SK-N-SH (cell line): Measurements from ENCODE around the gene UBE3D. TPM values are rescaled to one million over a fixed set of nuclear protein-coding genes. Genes with fewer than 3 reads are reported as not detected.
A peak's percentile ranks its signal among the peaks of the same experiment; 100 is the strongest.

ENCODE experiments used
- CTCF ChIA-PET: fragments of 300-600, 350-600 bp; formaldehyde crosslinking; extraction: SDS; loops from one replicate; lab custom pipeline; 2021; lab: Yijun Ruan, JAX
- POLR2A ChIA-PET: fragments of 350-600 bp; sonication (Branson Sonifier 250); formaldehyde crosslinking; extraction: SDS; loops from one replicate; lab custom pipeline; 2020; ENCODE audit warnings: antibody characterized with exemption, inconsistent platforms; lab: Yijun Ruan, JAX
- DNase-seq: peaks from one replicate; pipeline ENCODE4 v3.0.0; 2012
- H2AFZ ChIP-seq: fragments of 200-600 bp; sonication (generic); 2 replicates; pipeline ENCODE4 v1.8.1; 2016; ENCODE audit warnings: antibody characterized with exemption, mild to moderate bottlenecking, low read depth
- H3F3A ChIP-seq: fragments of 200-600 bp; sonication (generic); replicated peaks from 2 replicates; pipeline ENCODE3; 2016; ENCODE audit warnings: antibody characterized with exemption, mild to moderate bottlenecking; ENCODE audit not compliant: insufficient read depth
- H3K27ac ChIP-seq, 2 experiments: fragments of 200-500 bp in 1 of 2; fragments of 200-600 bp in 1 of 2; sonication (Bioruptor generic) in 1 of 2; sonication (generic), shearing (Covaris generic) in 1 of 2; 2 replicates each; pipeline versions ENCODE4 v1.5.1 to v1.6.1; 2014 to 2016; ENCODE audit warnings: low read depth in 2 of 2, inconsistent platforms in 1 of 2, low read length in 1 of 2, mild to moderate bottlenecking in 1 of 2, mixed read lengths in 1 of 2
- H3K27me3 ChIP-seq: fragments of 200-600 bp; sonication (generic), shearing (Covaris generic); 2 replicates; pipeline ENCODE4 v1.6.1; 2016; ENCODE audit warnings: mixed run types; ENCODE audit not compliant: insufficient read depth
- H3K36me3 ChIP-seq, 2 experiments: fragments of 200-500 bp in 1 of 2; fragments of 200-600 bp in 1 of 2; sonication (Bioruptor generic) in 1 of 2; sonication (generic) in 1 of 2; replicated peaks in 1 of 2; 2 replicates each; pipeline versions ENCODE3 to v1.5.1; 2014 to 2016; ENCODE audit warnings: low read length in 1 of 2, mild to moderate bottlenecking in 1 of 2; ENCODE audit not compliant: insufficient read depth in 2 of 2, control insufficient read depth in 1 of 2
- H3K4me1 ChIP-seq, 2 experiments: fragments of 200-500 bp in 1 of 2; fragments of 200-600 bp in 1 of 2; sonication (Bioruptor generic) in 1 of 2; sonication (generic), shearing (Covaris generic) in 1 of 2; 2 replicates each; pipeline versions ENCODE4 v1.5.1 to v1.6.1; 2014 to 2016; ENCODE audit warnings: low read depth in 1 of 2, low read length in 1 of 2, mixed run types in 1 of 2; ENCODE audit not compliant: insufficient read depth in 2 of 2, control insufficient read depth in 1 of 2
- H3K4me2 ChIP-seq: fragments of 200-600 bp; sonication (generic), shearing (Covaris generic); 2 replicates; pipeline ENCODE4 v1.6.1; 2017; ENCODE audit warnings: mixed run types
- H3K4me3 ChIP-seq, 2 experiments: fragments of 200-500 bp in 1 of 2; fragments of 200-600 bp in 1 of 2; sonication (Bioruptor generic) in 1 of 2; sonication (generic), shearing (Covaris generic) in 1 of 2; 2 replicates each; pipeline versions ENCODE4 v1.5.1 to v1.8.1; 2014 to 2016; ENCODE audit warnings: low read depth in 2 of 2, inconsistent platforms in 1 of 2, low read length in 1 of 2, mild to moderate bottlenecking in 1 of 2, mixed read lengths in 1 of 2, moderate library complexity in 1 of 2
- H3K79me2 ChIP-seq: fragments of 200-600 bp; sonication (generic); 2 replicates; pipeline ENCODE4 v1.8.1; 2017; ENCODE audit warnings: mild to moderate bottlenecking; ENCODE audit not compliant: insufficient read depth
- H3K9ac ChIP-seq: fragments of 200-600 bp; sonication (generic); 2 replicates; pipeline ENCODE4 v1.6.1; 2017; ENCODE audit warnings: mixed run types
- H3K9me2 ChIP-seq: fragments of 200-600 bp; sonication (generic); 2 replicates; pipeline ENCODE4 v1.6.1; 2017; ENCODE audit warnings: mixed run types
- H3K9me3 ChIP-seq: fragments of 200-600 bp; sonication (generic); 2 replicates; pipeline ENCODE4 v1.6.1; 2017; ENCODE audit warnings: mixed run types, mild to moderate bottlenecking, moderate library complexity
- H4K20me1 ChIP-seq: fragments of 200-600 bp; sonication (generic); 2 replicates; pipeline ENCODE4 v1.6.1; 2017; ENCODE audit warnings: mild to moderate bottlenecking, mixed run types; ENCODE audit not compliant: insufficient read depth
- CTCF ChIP-seq: fragments of 200-600 bp; sonication (generic); IDR thresholded peaks from 2 replicates; pipeline ENCODE4 v1.6.1; 2017; ENCODE audit warnings: antibody characterized with exemption, mild to moderate bottlenecking, moderate library complexity
- ELF1 ChIP-seq: IDR thresholded peaks from 2 replicates; pipeline ENCODE4 v1.4.0; 2012
- EP300 ChIP-seq, 2 experiments: IDR thresholded peaks; 2 replicates each; pipeline versions ENCODE4 v1.4.0 to v1.6.1; 2012; ENCODE audit warnings: borderline replicate concordance in 1 of 2, low read depth in 1 of 2, low read length in 1 of 2
- EZH2phosphoT487 ChIP-seq: fragments of 200-600 bp; sonication (generic); IDR thresholded peaks from 2 replicates; pipeline ENCODE4 v1.6.1; 2017; ENCODE audit warnings: low read depth, mixed run types, mild to moderate bottlenecking, antibody characterized with exemption, moderate library complexity, borderline replicate concordance
- FOSL2 ChIP-seq: IDR thresholded peaks from 2 replicates; pipeline ENCODE4 v1.4.0; 2012; ENCODE audit warnings: low read depth, mild to moderate bottlenecking, moderate library complexity, borderline replicate concordance
- FOXM1 ChIP-seq: IDR thresholded peaks from 2 replicates; pipeline ENCODE4 v1.4.0; 2012; ENCODE audit warnings: low read depth, mild to moderate bottlenecking
- GABPA ChIP-seq: IDR thresholded peaks from 2 replicates; pipeline ENCODE4 v1.4.0; 2012; ENCODE audit warnings: low read depth, mild to moderate bottlenecking
- IRF3 ChIP-seq: fragments of 150-350 bp; IDR thresholded peaks from 2 replicates; pipeline ENCODE4 v1.6.1; 2016; ENCODE audit warnings: mild to moderate bottlenecking, low read depth, low read length
- MXI1 ChIP-seq: IDR thresholded peaks from 2 replicates; pipeline ENCODE4 v1.6.1; 2012; ENCODE audit warnings: mild to moderate bottlenecking, low read depth, low read length, improper control_type of control experiment
- NFIC ChIP-seq: IDR thresholded peaks from 2 replicates; pipeline ENCODE4 v1.4.0; 2012; ENCODE audit warnings: borderline replicate concordance
- POLR2AphosphoS5 ChIP-seq: IDR thresholded peaks from 2 replicates; pipeline ENCODE4 v1.6.1; 2012; ENCODE audit warnings: low read depth, low read length
- RAD21 ChIP-seq: IDR thresholded peaks from 2 replicates; pipeline ENCODE4 v1.6.1; 2012; ENCODE audit warnings: mild to moderate bottlenecking, low read length
- RCOR1 ChIP-seq: fragments of 150-350 bp; IDR thresholded peaks from 2 replicates; pipeline ENCODE4 v1.6.1; 2017; ENCODE audit warnings: antibody characterized with exemption, low read length
- REST ChIP-seq: IDR thresholded peaks from 2 replicates; pipeline ENCODE4 v1.6.1; 2012; ENCODE audit warnings: mild to moderate bottlenecking, low read depth, low read length, moderate library complexity
- RXRA ChIP-seq: IDR thresholded peaks from 2 replicates; pipeline ENCODE4 v1.4.0; 2012; ENCODE audit warnings: low read depth, mild to moderate bottlenecking, borderline replicate concordance
- SIN3A ChIP-seq: IDR thresholded peaks from 2 replicates; pipeline ENCODE4 v1.6.1; 2012; ENCODE audit warnings: low read depth, mild to moderate bottlenecking, low read length, moderate library complexity, borderline replicate concordance
- SMC3 ChIP-seq: IDR thresholded peaks from 2 replicates; pipeline ENCODE4 v1.6.1; 2012; ENCODE audit warnings: low read depth, low read length, improper control_type of control experiment
- TCF12 ChIP-seq: IDR thresholded peaks from 2 replicates; pipeline ENCODE4 v1.4.0; 2012
- TEAD4 ChIP-seq: IDR thresholded peaks from 2 replicates; pipeline ENCODE4 v1.4.0; 2012; ENCODE audit warnings: mild to moderate bottlenecking, borderline replicate concordance; ENCODE audit not compliant: insufficient read depth
- USF1 ChIP-seq: IDR thresholded peaks from 2 replicates; pipeline ENCODE4 v1.4.0; 2012; ENCODE audit warnings: low read depth, borderline replicate concordance
- USF2 ChIP-seq: fragments of 150-350 bp; IDR thresholded peaks from 2 replicates; pipeline ENCODE4 v1.6.1; 2017; ENCODE audit warnings: antibody characterized with exemption, low read length, low read depth, borderline replicate concordance
- YY1 ChIP-seq: IDR thresholded peaks from 2 replicates; pipeline ENCODE4 v1.4.0; 2012; ENCODE audit warnings: low read depth, mild to moderate bottlenecking
- ZBTB33 ChIP-seq: IDR thresholded peaks from 2 replicates; pipeline ENCODE4 v1.4.0; 2012; ENCODE audit warnings: low read depth, borderline replicate concordance
- WGBS: methylation state at CpG from one replicate; pipeline ENCODE4 v1.1.6; 2017; ENCODE audit warnings: low lambda C conversion rate; 5-methylcytosine and 5-hydroxymethylcytosine counted together
- polyA plus RNA-seq, 3 experiments: library from polyadenylated mRNA; depleted of rRNA; stranded (reverse); fragments of >200 nt; gene quantifications; 2 replicates each; pipeline ENCODE4 v1.2.3, GENCODE V29; 2012

Gene UBE3D
- polyA plus RNA-seq, 1 of the 3 experiments (the other 2 are of a cell fraction), result 3.4 TPM

- 56% methylated on average over 9 of the region's 9 CpGs for WGBS
- Histone ChIP-seq H3K36me3 (no peaks in the 10 kb centered on the region), H3K4me1 (peaks cover 28 to 44% of the 10 kb centered on the region in 2 experiments), H3F3A (peaks cover 30% of the 10 kb centered on the region), H3K9me2 (no peaks in the 10 kb centered on the region), H3K27ac (peak overlapping the region; percentile 71 to 77), H2AFZ (peak overlapping the region; percentile 67; the same call in 1 of the 2 replicates), H3K79me2 (no peaks in the 10 kb centered on the region), H3K9ac (0 out of 2 replicates have a peak overlapping the region, but pooled peaks have one; percentile 12), H3K4me3 (no peak overlapping the region), H4K20me1 (no peaks in the 10 kb centered on the region), H3K27me3 (no peaks in the 10 kb centered on the region), H3K9me3 (no peaks in the 10 kb centered on the region), H3K4me2 (no peak overlapping the region; the same call in 1 of the 2 replicates)
- peak; percentile 17 for DNase-seq
- ChIA-PET POLR2A (no interaction called here), CTCF (no interaction called here)
- TF ChIP-seq NFIC (no peak), FOXM1 (no peak), SMC3 (no peak), SIN3A (no peak), RAD21 (0 out of 2 replicates have a peak, but pooled peaks have one; percentile 6), REST (no peak), CTCF (no peak), FOSL2 (no peak), RXRA (no peak), ELF1 (no peak), TEAD4 (no peak), TCF12 (peak; percentile 62), POLR2AphosphoS5 (no peak), EP300 (IDR thresholded peaks at IDR 0.05; ENCODE audit: borderline replicate concordance in 1 of 2, low read depth in 1 of 2, low read length in 1 of 2) (0 out of 4 replicates have a peak, but pooled peaks of 1 of the 2 experiments have one; percentile 34), USF1 (no peak), ZBTB33 (no peak), MXI1 (no peak), RCOR1 (no peak), GABPA (no peak), IRF3 (no peak), USF2 (no peak), YY1 (no peak), EZH2phosphoT487 (no peak)
Measured at GRCh38 chr6:82957171-82957867, 108.3 kb downstream of the UBE3D start.
